ENCODE measurements around the gene KCMF1.

The KCMF1 gene

GRCh38 chr2:84995826-84996225 is 24.9 kb downstream of the KCMF1 start:
- peaks cover 12% of the 10 kb centered on the region for H3K4me1 ChIP-seq (ENCODE audit: insufficient read depth, low read length)
- no peaks in the 10 kb centered on the region for H3K9me3 ChIP-seq (ENCODE audit: low read length)
- no peak overlapping the region for H3K4me3 ChIP-seq (ENCODE audit: low read depth in 1 of 2, low read length in 2 of 2)
- no peaks in the 10 kb centered on the region for H3K36me3 ChIP-seq (ENCODE audit: insufficient read depth, low read length)
- no peak overlapping the region for H3K27ac ChIP-seq (ENCODE audit: low read depth, low read length)
- no peak overlapping the region for H3K9ac ChIP-seq (ENCODE audit: low read length)
- H3K27me3 ChIP-seq (ENCODE audit: control insufficient read depth in 1 of 2, insufficient read depth in 2 of 2, low read length in 2 of 2) = no peaks in the 10 kb centered on the region

DNA sequence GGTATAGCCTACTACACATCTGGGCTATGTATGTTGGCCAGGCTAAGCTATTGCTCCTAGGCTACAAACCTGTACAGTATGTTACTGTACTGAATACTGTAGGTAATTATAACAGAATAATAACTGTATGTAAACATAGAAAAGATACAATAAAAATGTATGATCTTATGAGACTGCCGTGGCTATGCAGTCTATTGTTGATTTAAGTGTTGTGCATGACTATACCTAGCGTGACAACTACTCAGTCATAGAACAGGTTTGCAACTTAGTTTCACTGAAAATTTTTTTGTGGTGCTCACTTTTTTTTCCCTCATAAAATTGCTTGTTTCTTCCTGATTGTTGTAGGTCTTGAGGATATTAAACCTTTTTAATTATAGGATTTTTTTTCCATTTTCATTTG is 25.9 kb downstream of the KCMF1 start:
- Histone ChIP-seq H3K4me3 (ENCODE audit: low read depth in 1 of 2, low read length in 2 of 2) (no peak overlapping the region), H3K27me3 (ENCODE audit: control insufficient read depth in 1 of 2, insufficient read depth in 2 of 2, low read length in 2 of 2) (no peaks in the 10 kb centered on the region), H3K9me3 (ENCODE audit: low read length) (no peaks in the 10 kb centered on the region), H3K27ac (ENCODE audit: low read depth, low read length) (no peak overlapping the region), H3K9ac (ENCODE audit: low read length) (no peak overlapping the region), H3K36me3 (ENCODE audit: insufficient read depth, low read length) (no peaks in the 10 kb centered on the region), H3K4me1 (ENCODE audit: insufficient read depth, low read length) (peaks cover 8% of the 10 kb centered on the region)

DNA sequence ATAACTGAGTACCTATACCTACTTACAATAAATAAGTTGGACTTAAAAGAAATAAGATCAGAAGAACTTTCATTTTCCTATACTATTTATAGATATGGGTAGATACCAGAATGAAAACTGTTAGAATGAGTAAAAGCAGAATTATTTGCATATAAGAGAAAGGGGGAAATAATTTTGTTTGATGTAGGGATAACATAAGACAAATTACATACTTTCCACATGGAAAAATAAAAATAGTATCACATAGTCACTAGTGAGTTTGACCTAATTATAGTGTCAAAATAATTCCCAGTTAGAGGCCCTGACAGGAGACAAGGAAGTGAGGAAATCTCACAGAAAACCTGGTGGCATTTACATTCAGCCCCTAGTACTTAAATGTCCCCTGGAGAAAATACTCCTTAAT is 28.6 kb downstream of the KCMF1 start:
- Histone ChIP-seq H3K9me3 (ENCODE audit: low read length) (no peaks in the 10 kb centered on the region), H3K27ac (ENCODE audit: low read depth, low read length) (no peak overlapping the region), H3K4me3 (ENCODE audit: low read depth in 1 of 2, low read length in 2 of 2) (no peak overlapping the region), H3K27me3 (ENCODE audit: control insufficient read depth in 1 of 2, insufficient read depth in 2 of 2, low read length in 2 of 2) (no peaks in the 10 kb centered on the region), H3K36me3 (ENCODE audit: insufficient read depth, low read length) (no peaks in the 10 kb centered on the region), H3K4me1 (ENCODE audit: insufficient read depth, low read length) (peaks cover 9% of the 10 kb centered on the region), H3K9ac (ENCODE audit: low read length) (no peak overlapping the region)

DNA sequence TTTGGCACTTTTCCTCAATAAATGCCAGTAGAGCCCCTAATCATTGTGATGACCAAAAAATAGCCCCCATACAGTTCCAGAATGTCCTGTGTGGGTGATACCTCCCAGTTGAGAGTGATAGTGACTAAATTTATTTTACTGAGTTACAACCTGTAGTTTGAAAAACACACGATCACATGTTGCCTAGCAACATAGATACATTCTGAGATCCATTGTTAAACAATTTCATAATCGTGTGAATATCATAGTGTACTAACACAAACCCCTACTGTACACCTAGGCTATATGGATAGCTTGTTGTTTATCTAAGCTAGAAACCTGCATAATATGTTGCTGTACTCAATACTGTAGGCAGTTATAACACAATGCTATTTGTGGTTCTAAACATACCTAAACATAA is 30.6 kb downstream of the KCMF1 start:
- no peaks in the 10 kb centered on the region for H3K9me3 ChIP-seq (ENCODE audit: low read length)
- H3K4me1 ChIP-seq (ENCODE audit: insufficient read depth, low read length) = peaks cover 9% of the 10 kb centered on the region
- H3K27me3 ChIP-seq (ENCODE audit: control insufficient read depth in 1 of 2, insufficient read depth in 2 of 2, low read length in 2 of 2) = no peaks in the 10 kb centered on the region
- no peak overlapping the region for H3K27ac ChIP-seq (ENCODE audit: low read depth, low read length)
- no peak overlapping the region for H3K4me3 ChIP-seq (ENCODE audit: low read depth in 1 of 2, low read length in 2 of 2)
- H3K36me3 ChIP-seq (ENCODE audit: insufficient read depth, low read length) = no peaks in the 10 kb centered on the region
- no peak overlapping the region for H3K9ac ChIP-seq (ENCODE audit: low read length)

DNA sequence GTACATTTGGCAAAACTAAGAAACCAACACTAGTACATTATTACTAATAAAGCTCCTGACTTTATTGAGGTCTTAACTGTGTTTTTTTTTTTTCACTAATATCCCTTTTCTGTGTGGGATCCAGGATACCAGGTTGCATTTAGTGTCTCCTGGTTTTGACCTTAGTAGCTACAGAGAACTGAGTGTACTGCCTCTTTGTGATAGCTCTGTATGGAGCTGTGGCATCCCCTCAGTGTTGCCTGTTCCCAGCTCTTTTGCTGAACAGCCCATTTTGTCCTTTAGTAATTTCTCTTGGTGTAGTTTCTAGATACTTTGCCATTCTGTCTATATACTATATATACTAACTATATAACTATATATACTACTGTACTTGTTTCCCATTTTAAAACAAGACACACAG is 31.6 kb downstream of the KCMF1 start:
- H3K36me3 ChIP-seq (ENCODE audit: insufficient read depth, low read length) = no peaks in the 10 kb centered on the region
- H3K4me1 ChIP-seq (ENCODE audit: insufficient read depth, low read length) = peaks cover 9% of the 10 kb centered on the region
- no peak overlapping the region for H3K4me3 ChIP-seq (ENCODE audit: low read depth in 1 of 2, low read length in 2 of 2)
- no peaks in the 10 kb centered on the region for H3K27me3 ChIP-seq (ENCODE audit: control insufficient read depth in 1 of 2, insufficient read depth in 2 of 2, low read length in 2 of 2)
- H3K27ac ChIP-seq (ENCODE audit: low read depth, low read length) = no peak overlapping the region
- H3K9me3 ChIP-seq (ENCODE audit: low read length) = no peaks in the 10 kb centered on the region
- no peak overlapping the region for H3K9ac ChIP-seq (ENCODE audit: low read length)

DNA sequence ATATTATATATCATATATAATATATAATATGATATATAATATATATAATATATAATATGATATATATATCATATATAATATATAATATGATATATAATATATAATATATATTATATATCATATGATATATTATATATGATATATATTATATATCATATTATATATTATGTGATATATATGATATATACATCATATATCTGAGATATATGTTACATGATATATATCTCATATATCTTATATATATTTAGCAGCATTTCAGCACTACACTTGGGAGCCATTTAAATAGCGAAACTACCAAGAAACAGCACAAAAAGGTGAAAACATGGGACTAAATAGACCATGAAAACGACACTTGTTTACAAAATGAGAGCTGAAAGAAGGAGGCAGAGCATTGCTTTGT is 37.3 kb downstream of the KCMF1 start:
- Histone ChIP-seq H3K4me3 (ENCODE audit: low read depth in 1 of 2, low read length in 2 of 2) (no peak overlapping the region), H3K4me1 (ENCODE audit: insufficient read depth, low read length) (peaks cover 11% of the 10 kb centered on the region), H3K27me3 (ENCODE audit: control insufficient read depth in 1 of 2, insufficient read depth in 2 of 2, low read length in 2 of 2) (no peaks in the 10 kb centered on the region), H3K9me3 (ENCODE audit: low read length) (no peaks in the 10 kb centered on the region), H3K9ac (ENCODE audit: low read length) (no peak overlapping the region), H3K36me3 (ENCODE audit: insufficient read depth, low read length) (no peaks in the 10 kb centered on the region), H3K27ac (ENCODE audit: low read depth, low read length) (no peak overlapping the region)

GRCh38 chr2:85009019-85009618 is 38.2 kb downstream of the KCMF1 start:
- Histone ChIP-seq H3K36me3 (ENCODE audit: insufficient read depth, low read length) (no peaks in the 10 kb centered on the region), H3K4me1 (ENCODE audit: insufficient read depth, low read length) (peaks cover 14% of the 10 kb centered on the region), H3K27me3 (ENCODE audit: control insufficient read depth in 1 of 2, insufficient read depth in 2 of 2, low read length in 2 of 2) (no peaks in the 10 kb centered on the region), H3K9ac (ENCODE audit: low read length) (no peak overlapping the region), H3K27ac (ENCODE audit: low read depth, low read length) (no peak overlapping the region), H3K4me3 (ENCODE audit: low read depth in 1 of 2, low read length in 2 of 2) (no peak overlapping the region), H3K9me3 (ENCODE audit: low read length) (no peaks in the 10 kb centered on the region)

- no peak overlapping the region for H3K27ac ChIP-seq (ENCODE audit: low read depth, low read length)
- H3K36me3 ChIP-seq (ENCODE audit: insufficient read depth, low read length) = no peaks in the 10 kb centered on the region
- no peak overlapping the region for H3K9ac ChIP-seq (ENCODE audit: low read length)
- no peak overlapping the region for H3K4me3 ChIP-seq (ENCODE audit: low read depth in 1 of 2, low read length in 2 of 2)
- H3K4me1 ChIP-seq (ENCODE audit: insufficient read depth, low read length) = peaks cover 27% of the 10 kb centered on the region
- no peaks in the 10 kb centered on the region for H3K27me3 ChIP-seq (ENCODE audit: control insufficient read depth in 1 of 2, insufficient read depth in 2 of 2, low read length in 2 of 2)
- no peaks in the 10 kb centered on the region for H3K9me3 ChIP-seq (ENCODE audit: low read length)
Observed at GRCh38 chr2:85010404-85010803, 39.4 kb downstream of the KCMF1 start.

DNA sequence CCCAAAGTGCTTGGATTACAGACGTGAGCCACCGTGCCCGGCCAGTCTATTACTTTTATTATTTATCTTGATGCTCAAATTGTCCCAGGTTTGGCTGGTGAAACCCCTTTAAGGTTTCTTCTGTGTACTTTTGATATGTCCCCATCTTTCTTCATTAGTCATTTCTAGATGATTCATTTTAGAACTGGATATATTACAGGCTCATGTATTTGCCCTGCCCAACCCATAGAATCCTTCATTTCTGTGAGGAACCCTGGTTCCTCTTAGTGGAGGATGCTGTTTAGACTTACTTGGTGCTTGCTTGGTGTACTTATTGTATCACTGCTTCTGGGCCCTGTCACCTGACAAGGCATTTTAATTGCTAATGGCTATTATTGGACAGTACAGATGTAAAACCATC is 40.1 kb downstream of the KCMF1 start:
- H3K4me1 ChIP-seq (ENCODE audit: insufficient read depth, low read length) = peaks cover 34% of the 10 kb centered on the region
- no peaks in the 10 kb centered on the region for H3K36me3 ChIP-seq (ENCODE audit: insufficient read depth, low read length)
- H3K4me3 ChIP-seq (ENCODE audit: low read depth in 1 of 2, low read length in 2 of 2) = no peak overlapping the region
- no peaks in the 10 kb centered on the region for H3K9me3 ChIP-seq (ENCODE audit: low read length)
- H3K27me3 ChIP-seq (ENCODE audit: control insufficient read depth in 1 of 2, insufficient read depth in 2 of 2, low read length in 2 of 2) = no peaks in the 10 kb centered on the region
- H3K27ac ChIP-seq (ENCODE audit: low read depth, low read length) = no peak overlapping the region
- H3K9ac ChIP-seq (ENCODE audit: low read length) = no peak overlapping the region

DNA sequence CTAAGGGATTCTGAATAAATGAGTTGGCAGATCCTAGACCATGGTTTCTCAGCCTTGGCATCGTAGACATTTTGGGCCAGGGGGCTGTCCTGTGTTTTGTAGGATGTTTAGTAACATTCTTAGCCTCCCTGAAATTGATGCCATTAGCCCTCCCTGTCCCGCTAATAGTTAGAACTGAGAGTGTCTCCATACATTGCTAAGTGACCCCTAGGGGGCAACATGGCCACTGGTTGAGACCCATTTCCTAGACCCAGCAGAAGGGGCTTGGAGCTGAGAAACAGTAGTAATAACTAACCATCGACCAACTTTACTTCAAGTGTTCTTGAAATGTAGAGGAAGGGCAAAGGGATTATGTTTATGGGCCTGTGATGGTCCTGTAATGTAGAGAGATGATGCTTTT is 40.8 kb downstream of the KCMF1 start:
- Histone ChIP-seq H3K9ac (ENCODE audit: low read length) (no peak overlapping the region), H3K27ac (ENCODE audit: low read depth, low read length) (no peak overlapping the region), H3K36me3 (ENCODE audit: insufficient read depth, low read length) (no peaks in the 10 kb centered on the region), H3K27me3 (ENCODE audit: control insufficient read depth in 1 of 2, insufficient read depth in 2 of 2, low read length in 2 of 2) (no peaks in the 10 kb centered on the region), H3K4me3 (ENCODE audit: low read depth in 1 of 2, low read length in 2 of 2) (no peak overlapping the region), H3K4me1 (ENCODE audit: insufficient read depth, low read length) (peaks cover 34% of the 10 kb centered on the region), H3K9me3 (ENCODE audit: low read length) (no peaks in the 10 kb centered on the region)

DNA sequence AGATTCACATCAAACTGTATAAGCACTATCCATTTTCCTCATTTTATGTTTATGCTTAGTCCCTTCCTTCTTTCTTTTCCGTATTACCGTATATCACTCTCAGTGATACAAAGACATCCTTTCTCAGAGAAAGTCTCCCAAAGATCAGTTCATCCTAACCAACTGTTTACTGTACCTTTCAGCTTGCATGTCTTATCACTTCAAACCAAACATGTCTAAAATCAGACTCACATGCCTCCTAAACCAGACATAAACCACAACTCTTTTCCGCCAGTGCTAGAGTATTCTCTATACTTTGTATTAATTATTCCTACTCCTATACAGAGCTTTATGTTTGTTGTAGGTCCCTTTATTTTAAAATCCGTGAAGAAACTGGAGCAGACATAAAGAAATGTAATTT is 41.5 kb downstream of the KCMF1 start:
- Histone ChIP-seq H3K36me3 (ENCODE audit: insufficient read depth, low read length) (no peaks in the 10 kb centered on the region), H3K9me3 (ENCODE audit: low read length) (no peaks in the 10 kb centered on the region), H3K9ac (ENCODE audit: low read length) (no peak overlapping the region), H3K4me1 (ENCODE audit: insufficient read depth, low read length) (peaks cover 34% of the 10 kb centered on the region), H3K27ac (ENCODE audit: low read depth, low read length) (no peak overlapping the region), H3K27me3 (ENCODE audit: control insufficient read depth in 1 of 2, insufficient read depth in 2 of 2, low read length in 2 of 2) (no peaks in the 10 kb centered on the region), H3K4me3 (ENCODE audit: low read depth in 1 of 2, low read length in 2 of 2) (no peak overlapping the region)

- Histone ChIP-seq H3K27me3 (ENCODE audit: control insufficient read depth in 1 of 2, insufficient read depth in 2 of 2, low read length in 2 of 2) (no peaks in the 10 kb centered on the region), H3K4me3 (ENCODE audit: low read depth in 1 of 2, low read length in 2 of 2) (no peak overlapping the region), H3K9ac (ENCODE audit: low read length) (no peak overlapping the region), H3K9me3 (ENCODE audit: low read length) (no peaks in the 10 kb centered on the region), H3K27ac (ENCODE audit: low read depth, low read length) (no peak overlapping the region), H3K4me1 (ENCODE audit: insufficient read depth, low read length) (peaks cover 35% of the 10 kb centered on the region), H3K36me3 (ENCODE audit: insufficient read depth, low read length) (no peaks in the 10 kb centered on the region)
Observed at GRCh38 chr2:85012855-85013254, 41.9 kb downstream of the KCMF1 start.

All from muscle layer of colon (tissue), 2 donors.